ENCODE measurements around the gene OR4D1. TPM values are rescaled to one million over a fixed set of nuclear protein-coding genes. Genes with fewer than 3 reads are reported as not detected.
A peak's percentile ranks its signal among the peaks of the same experiment; 100 is the strongest.

OR4D1 gene
- total RNA-seq, 6 experiments from 2014 or later, result not detected

- H3K9me3 Mint-ChIP-seq, result no peaks in the 10 kb centered on the region; the same call in 1 of the 2 replicates
Measured at GRCh38 chr17:58110012-58110411, 38.2 kb upstream of the OR4D1 start.

GRCh38 chr17:58111676-58112075, 36.5 kb upstream of the OR4D1 start:
- Mint-ChIP-seq H3K9me3 (no peaks in the 10 kb centered on the region; the same call in 1 of the 2 replicates), H3K4me1 (ENCODE audit: low read depth) (no peaks in the 10 kb centered on the region), H3K4me3 (no peak overlapping the region), H3K27ac (no peak overlapping the region), H3K27me3 (ENCODE audit: insufficient read depth) (peaks cover 10% of the 10 kb centered on the region), H3K36me3 (ENCODE audit: low read depth) (no peaks in the 10 kb centered on the region)
- no peak for DNase-seq
- no peak for TF ChIP-seq CTCF (IDR thresholded peaks at IDR 0.05)

More at GRCh38 chr17:58110012-58110411, 38.2 kb upstream of the OR4D1 start:
- H3K27ac Mint-ChIP-seq, result no peak overlapping the region
- H3K4me1 Mint-ChIP-seq (ENCODE audit: low read depth), result no peaks in the 10 kb centered on the region
- no peaks in the 10 kb centered on the region for H3K36me3 Mint-ChIP-seq (ENCODE audit: low read depth)
- peaks cover 6% of the 10 kb centered on the region for H3K27me3 Mint-ChIP-seq (ENCODE audit: insufficient read depth)
- H3K4me3 Mint-ChIP-seq, result no peak overlapping the region
- DNase-seq, result no peak
- no peak for TF ChIP-seq CTCF (IDR thresholded peaks at IDR 0.05)

GRCh38 chr17:58112970-58113631, 35.1 kb upstream of the OR4D1 start:
- H3K4me1 Mint-ChIP-seq (ENCODE audit: low read depth), result no peaks in the 10 kb centered on the region
- H3K36me3 Mint-ChIP-seq (ENCODE audit: low read depth), result no peaks in the 10 kb centered on the region
- peak; percentile 96 for TF ChIP-seq CTCF (IDR thresholded peaks at IDR 0.05)
- DNase-seq, result peak; percentile 62
- H3K4me3 Mint-ChIP-seq, result 0 out of 2 replicates have a peak overlapping the region, but pooled peaks have one; percentile 19
- H3K27ac Mint-ChIP-seq, result no peak overlapping the region
- no peaks in the 10 kb centered on the region for H3K9me3 Mint-ChIP-seq
- H3K27me3 Mint-ChIP-seq (ENCODE audit: insufficient read depth), result peaks cover 10% of the 10 kb centered on the region

GRCh38 chr17:58113947-58114346, 34.2 kb upstream of the OR4D1 start:
- Mint-ChIP-seq H3K4me3 (no peak overlapping the region), H3K27me3 (ENCODE audit: insufficient read depth) (peaks cover 13% of the 10 kb centered on the region), H3K36me3 (ENCODE audit: low read depth) (no peaks in the 10 kb centered on the region), H3K27ac (no peak overlapping the region), H3K4me1 (ENCODE audit: low read depth) (no peaks in the 10 kb centered on the region), H3K9me3 (no peaks in the 10 kb centered on the region)
- no peak for DNase-seq
- TF ChIP-seq CTCF (IDR thresholded peaks at IDR 0.05), result no peak

- Mint-ChIP-seq H3K27me3 (ENCODE audit: insufficient read depth) (peaks cover 14% of the 10 kb centered on the region), H3K36me3 (ENCODE audit: low read depth) (no peaks in the 10 kb centered on the region)
Measured at GRCh38 chr17:58117382-58117781, 30.8 kb upstream of the OR4D1 start.

More at GRCh38 chr17:58117382-58117781, 30.8 kb upstream of the OR4D1 start:
- Mint-ChIP-seq H3K4me1 (ENCODE audit: low read depth) (no peaks in the 10 kb centered on the region), H3K27ac (no peak overlapping the region), H3K4me3 (no peak overlapping the region), H3K9me3 (no peaks in the 10 kb centered on the region)
- no peak for TF ChIP-seq CTCF (IDR thresholded peaks at IDR 0.05)
- DNase-seq, result no peak
